HG03045 (cell line): ENCODE data around the gene IFITM10.

ENCODE experiments used
- ATAC-seq: cut with Tn5 transposase; IDR thresholded peaks from one replicate; pipeline ENCODE4 v1.9.1; 2021; ENCODE audit warnings: mild to moderate bottlenecking, moderate library complexity; ENCODE audit not compliant: unreplicated experiment

The IFITM10 gene

GRCh38 chr11:1763796-1764661 lies 13.6 kb upstream of the IFITM10 start, which contains the start of gene CTSD:
Gene CTSD (minus strand): TSS chr11:1763927. CDS start chr11:1763859, 68 bp downstream.
- peak; percentile 70 for ATAC-seq

DNA sequence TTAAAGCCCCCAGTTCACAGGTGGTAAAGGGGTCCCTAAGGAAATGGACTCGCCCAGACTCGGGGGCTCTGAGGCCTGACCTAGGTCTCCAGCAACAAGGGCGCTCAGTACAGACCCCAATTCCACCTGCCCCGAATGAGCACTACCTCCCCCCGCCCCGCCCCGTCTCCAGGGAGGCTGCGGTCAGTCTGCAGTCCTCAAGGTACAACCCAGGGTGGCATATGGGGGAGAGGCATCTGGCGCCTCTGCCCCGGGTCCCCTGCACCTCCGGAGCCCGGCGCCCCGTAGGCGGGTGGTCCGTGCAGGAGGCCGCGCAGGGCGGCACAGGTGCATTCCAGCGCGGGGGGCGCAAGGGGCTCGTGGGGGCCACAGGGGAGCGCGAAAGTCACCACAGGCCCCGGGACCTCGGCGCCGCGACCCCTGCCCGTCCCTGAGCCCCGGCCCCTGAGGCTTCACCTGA lies 13.0 kb upstream of the IFITM10 start:
- ATAC-seq: peak; percentile 18

DNA sequence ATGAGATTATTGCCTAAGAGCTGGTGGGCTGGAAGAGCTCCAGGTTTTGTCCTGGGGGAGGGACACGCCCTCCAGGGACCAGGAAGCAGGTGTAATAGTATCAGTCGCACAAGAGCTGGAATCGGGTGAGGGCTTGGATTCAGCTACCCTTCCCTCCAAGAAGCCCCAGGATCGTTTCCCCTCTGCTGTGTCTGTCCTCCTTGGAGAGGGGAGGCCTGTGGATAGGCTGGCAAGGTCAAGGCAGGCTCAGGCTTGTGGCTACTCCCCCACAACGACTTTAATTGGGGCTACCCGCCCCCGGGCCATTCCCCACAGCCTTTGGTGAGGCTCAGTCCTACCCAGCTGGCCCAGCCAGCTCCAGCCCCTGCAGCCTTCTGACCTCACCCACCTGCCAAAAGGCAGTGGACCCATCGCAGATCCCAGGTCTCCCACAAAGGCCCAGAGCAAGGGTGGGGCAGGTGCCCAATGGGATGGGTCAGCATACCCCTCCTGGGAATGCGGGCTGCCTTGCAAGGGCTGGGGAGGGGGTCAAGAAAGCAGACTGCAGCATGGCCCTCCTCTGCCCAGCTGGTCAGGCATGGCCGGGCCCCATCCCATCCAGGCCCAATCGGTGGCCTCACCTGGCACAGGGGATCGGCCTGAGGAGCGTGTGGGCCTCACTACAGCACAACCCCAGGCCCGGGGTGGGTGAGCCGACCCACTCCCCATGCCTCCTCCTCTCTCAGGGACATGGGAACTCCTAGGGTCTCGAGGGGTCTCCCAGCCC lies 12.3 kb upstream of the IFITM10 start:
- ATAC-seq: no peak

DNA sequence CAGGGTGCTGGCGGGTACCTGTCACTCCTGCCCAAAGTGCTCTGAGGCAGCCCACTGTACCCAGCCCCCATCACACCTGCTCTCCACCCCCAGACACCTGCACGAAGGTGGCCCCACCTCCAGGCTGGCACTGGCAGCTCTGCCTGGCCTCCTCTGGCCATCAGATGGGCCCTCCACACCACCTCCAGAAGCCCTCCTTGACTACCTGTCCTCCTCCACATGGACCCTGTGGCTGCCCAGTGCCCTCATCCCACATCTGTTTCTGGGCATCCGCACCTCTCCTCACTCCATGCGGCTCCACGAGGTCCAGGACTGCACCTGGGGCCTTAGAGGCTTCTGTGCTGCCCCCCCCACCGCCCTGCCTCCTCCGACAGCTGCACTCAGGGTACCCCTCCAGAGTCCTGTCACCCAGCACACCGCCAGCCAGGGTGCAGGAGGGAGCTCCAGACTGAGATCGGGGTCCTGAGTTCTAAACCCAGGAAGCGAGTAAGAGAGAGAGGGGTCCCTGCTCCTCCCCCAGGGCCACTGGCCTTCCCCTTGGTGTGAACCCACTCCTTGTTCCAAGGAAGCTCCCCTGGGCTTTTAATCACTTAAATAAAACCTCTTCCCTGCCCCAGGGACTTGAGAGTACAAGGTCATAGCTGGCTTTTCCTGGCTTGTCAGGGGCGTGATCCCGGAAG lies 11.6 kb upstream of the IFITM10 start:
- ATAC-seq: no peak

GRCh38 chr11:1761110-1761856 lies 10.9 kb upstream of the IFITM10 start:
- ATAC-seq: no peak

GRCh38 chr11:1760351-1761109 lies 10.1 kb upstream of the IFITM10 start:
- no peak for ATAC-seq

DNA sequence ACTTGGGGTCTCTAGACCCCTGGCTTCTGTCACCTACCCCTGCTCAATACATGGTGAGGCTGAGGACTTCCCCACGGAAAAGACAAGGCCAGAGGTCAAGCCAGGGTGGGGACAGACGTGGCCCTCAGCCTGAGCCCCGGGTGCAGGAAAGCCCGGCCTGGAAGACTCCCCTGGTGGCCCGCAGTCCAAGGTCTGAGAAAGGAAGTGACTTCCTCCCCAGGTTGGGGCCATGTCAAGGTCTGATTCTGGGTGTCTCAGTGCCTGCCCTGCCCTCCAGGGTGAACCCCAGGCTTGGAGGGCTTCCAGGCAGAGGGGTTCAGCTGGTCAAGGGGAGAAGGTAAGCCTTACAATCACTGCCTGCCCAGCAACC lies 9.4 kb upstream of the IFITM10 start:
- no peak for ATAC-seq

DNA sequence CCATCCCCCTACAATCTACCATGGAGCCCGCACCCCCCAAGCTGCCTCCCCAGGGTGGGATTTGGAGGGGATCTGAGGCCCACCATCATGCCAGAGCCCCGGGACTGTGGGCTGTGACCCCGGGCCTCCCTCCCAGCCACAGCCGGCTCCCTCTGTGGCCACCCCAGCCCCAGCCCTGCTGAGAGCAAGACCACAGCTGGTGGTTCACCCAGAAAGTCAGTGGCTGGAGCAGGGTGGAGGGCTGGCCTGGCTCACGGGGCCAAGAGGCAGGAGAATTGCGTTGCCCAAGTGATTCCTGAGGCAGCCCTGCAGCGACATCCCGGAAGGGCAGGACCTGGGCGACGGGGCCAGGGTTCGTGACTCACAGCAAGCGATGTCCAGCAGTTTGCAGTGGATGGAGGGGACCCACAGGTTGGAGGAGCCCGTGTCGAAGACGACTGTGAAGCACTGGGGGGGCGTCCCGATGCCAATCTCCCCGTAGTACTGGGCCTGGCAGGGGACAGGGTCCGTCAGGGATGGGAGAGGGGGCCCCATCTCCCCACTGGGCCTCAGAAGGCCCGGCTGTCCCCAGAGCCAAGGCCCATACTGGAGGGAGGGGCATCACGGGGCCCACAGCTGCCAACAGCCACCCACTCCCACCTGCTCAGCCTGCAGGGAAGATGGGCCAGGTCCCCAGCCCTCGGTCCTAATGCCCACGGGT lies 8.9 kb upstream of the IFITM10 start:
- ATAC-seq: no peak

GRCh38 chr11:1758611-1759150 lies 8.3 kb upstream of the IFITM10 start:
- ATAC-seq: no peak

DNA sequence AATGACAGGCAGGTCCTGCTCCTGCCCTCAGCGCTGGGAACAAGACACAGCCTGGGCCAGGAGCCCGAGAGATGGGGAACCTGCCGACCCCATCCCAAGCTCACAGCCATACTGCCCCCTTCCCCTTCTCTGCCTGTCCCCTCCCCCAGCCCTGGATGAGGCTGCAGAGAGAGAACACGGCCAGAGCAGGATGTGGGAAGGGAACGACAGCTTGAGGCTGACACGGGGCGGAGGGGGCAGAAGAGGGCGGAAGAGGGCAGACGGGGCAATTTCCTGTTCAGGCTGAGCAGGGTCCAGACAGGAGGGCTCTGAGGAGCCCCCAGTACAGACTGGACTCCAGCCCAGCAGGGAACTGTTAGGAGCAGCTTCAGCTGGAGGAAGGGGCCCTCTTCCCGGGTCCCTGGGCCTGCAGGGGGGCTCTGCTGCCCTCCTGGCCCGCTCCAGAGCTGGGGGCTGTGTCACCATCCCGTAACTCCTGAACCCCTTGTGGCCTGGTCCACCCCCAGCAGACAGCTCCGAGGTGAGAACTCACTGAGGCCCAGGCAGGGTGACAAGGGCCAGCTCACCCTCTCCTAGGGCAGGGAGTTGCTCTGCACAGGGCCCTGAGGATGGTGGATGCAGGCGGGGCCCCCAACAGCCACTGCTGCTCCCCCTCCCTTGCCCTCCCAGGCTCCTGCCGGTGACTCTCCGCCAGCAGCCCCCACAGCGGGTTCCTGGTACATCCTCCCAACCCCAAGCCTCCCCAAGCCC lies 7.6 kb upstream of the IFITM10 start:
- no peak for ATAC-seq

GRCh38 chr11:1756791-1757771 lies 6.7 kb upstream of the IFITM10 start:
- no peak for ATAC-seq

GRCh38 chr11:1755692-1756561 lies 5.5 kb upstream of the IFITM10 start:
- no peak for ATAC-seq

GRCh38 chr11:1755344-1755691 lies 4.9 kb upstream of the IFITM10 start:
- no peak for ATAC-seq

DNA sequence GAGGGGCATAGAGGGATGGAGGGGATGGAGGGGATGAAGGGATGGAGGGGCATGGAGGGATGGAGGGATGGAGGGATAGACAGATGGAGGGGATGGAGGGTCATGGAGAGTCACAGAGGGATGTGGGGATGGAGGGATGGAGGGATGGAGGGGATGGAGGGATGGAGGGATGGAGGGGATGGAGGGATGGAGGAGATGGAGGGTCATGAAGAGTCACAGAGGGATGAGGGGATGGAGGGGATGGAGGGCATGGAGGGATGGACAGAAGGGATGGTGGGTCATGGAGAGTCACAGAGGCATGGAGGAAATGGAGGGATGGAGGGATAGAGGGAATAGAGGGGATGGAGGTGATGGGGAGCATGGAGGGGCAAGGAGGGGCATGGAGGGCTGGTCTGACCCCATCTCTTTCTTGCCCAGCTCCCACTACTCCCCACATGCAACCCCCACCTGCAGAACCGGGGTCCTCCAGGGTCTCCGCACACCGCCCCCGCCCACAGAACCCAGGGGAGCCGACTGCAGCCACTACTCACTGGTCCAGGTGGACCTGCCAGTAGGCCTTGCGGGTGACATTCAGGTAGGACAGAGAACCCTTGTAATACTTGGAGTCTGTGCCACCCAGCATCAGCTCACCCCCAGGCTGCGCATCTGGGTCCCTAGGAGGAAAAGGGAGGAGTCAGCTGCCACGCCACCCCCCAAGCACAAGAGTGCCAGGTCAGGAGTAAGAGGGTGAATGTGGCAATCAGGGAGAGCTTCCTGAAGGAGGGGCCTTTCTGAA lies 4.2 kb upstream of the IFITM10 start:
- no peak for ATAC-seq

DNA sequence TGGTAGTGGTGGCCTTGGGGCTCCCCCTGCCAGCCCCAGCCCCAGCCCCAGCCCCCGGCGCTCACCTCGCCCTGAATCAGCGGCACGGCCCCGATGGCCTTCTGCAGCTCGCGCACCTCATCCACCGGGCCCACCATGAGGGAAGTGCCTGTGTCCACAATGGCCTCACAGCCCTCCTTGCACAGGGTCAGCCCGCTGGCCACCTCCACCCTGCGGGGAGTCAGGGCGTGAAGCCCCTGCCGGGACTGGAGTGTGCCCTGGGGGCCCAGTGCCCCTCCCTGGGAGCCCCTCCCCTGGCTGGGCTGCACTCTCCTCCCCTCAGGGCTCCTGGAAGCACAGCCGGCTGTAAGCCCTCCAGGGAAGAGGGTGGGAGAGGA lies 3.5 kb upstream of the IFITM10 start:
- no peak for ATAC-seq
